ENCODE results near the gene NCOA1.
"Not testable (repeated sequence)": the region's sequence is repeated elsewhere in the genome, so short reads cannot be mapped to it uniquely, and the experiment has no call there.

Gene NCOA1

DNA sequence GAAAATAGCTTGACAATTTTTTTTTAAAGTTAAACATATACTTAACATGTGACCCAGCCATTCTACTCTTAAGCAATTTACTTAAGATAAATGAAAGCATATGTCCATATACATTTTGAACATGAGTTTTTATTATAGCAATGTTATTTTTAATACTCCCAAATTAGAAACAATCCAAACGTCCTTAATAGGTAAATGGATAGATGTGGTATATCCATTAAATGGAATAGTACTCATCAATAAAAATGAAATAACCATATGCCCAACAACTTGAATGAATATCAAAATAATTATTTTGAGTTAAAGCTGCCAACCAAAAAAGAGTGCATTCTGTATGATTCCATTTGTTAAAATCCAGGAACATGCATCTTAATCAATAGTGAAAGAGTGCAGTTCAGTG, 29.1 kb downstream of the NCOA1 start:
- TF ChIP-seq, protein P1, sequence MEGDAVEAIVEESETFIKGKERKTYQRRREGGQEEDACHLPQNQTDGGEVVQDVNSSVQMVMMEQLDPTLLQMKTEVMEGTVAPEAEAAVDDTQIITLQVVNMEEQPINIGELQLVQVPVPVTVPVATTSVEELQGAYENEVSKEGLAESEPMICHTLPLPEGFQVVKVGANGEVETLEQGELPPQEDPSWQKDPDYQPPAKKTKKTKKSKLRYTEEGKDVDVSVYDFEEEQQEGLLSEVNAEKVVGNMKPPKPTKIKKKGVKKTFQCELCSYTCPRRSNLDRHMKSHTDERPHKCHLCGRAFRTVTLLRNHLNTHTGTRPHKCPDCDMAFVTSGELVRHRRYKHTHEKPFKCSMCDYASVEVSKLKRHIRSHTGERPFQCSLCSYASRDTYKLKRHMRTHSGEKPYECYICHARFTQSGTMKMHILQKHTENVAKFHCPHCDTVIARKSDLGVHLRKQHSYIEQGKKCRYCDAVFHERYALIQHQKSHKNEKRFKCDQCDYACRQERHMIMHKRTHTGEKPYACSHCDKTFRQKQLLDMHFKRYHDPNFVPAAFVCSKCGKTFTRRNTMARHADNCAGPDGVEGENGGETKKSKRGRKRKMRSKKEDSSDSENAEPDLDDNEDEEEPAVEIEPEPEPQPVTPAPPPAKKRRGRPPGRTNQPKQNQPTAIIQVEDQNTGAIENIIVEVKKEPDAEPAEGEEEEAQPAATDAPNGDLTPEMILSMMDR (conservative IDR thresholded peaks at IDR 0.05; ENCODE audit: low read depth, low read length) = no peak
- H3K4me3 ChIP-seq (ENCODE audit: low read depth, low read length) = no peak overlapping the region

DNA sequence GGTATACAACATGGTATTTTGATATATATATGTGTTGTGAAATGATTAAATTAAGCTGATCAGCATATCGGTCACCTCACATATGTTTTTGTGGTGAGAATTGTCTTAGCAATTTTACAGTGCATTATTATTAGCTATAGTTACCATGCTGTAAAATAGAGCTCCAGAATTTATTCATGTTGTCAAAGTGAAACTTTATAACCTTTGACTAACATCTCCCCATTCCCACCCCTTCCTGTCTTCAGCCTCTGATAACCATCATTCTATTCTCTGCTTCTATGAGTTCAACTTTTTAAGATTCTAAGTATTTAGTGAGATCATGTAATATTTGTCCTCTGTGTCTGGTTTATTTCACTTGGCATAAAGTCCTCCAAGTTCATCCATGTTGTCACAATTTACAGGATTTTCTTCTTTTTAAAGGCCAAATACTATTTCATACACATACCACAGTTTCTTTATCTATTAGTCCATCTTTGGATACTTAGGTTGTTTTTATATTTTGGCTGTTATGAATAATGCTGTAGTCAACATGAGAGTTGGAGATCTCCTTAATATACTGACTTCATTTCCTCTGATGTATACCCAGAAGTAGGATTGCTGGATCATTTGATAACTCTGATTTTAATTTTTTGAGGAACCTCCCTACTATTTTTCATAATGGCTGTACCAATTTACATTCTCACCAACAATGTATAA, 30.3 kb downstream of the NCOA1 start:
- H3K4me3 ChIP-seq (ENCODE audit: low read depth, low read length) = no peak overlapping the region
- no peak for DNase-seq (ENCODE audit: low read depth)
- TF ChIP-seq, protein P1 (conservative IDR thresholded peaks at IDR 0.05; ENCODE audit: low read depth, low read length) = no peak

More for the DNA sequence above, 29.1 kb downstream of the NCOA1 start:
- DNase-seq (ENCODE audit: low read depth) = no peak

DNA sequence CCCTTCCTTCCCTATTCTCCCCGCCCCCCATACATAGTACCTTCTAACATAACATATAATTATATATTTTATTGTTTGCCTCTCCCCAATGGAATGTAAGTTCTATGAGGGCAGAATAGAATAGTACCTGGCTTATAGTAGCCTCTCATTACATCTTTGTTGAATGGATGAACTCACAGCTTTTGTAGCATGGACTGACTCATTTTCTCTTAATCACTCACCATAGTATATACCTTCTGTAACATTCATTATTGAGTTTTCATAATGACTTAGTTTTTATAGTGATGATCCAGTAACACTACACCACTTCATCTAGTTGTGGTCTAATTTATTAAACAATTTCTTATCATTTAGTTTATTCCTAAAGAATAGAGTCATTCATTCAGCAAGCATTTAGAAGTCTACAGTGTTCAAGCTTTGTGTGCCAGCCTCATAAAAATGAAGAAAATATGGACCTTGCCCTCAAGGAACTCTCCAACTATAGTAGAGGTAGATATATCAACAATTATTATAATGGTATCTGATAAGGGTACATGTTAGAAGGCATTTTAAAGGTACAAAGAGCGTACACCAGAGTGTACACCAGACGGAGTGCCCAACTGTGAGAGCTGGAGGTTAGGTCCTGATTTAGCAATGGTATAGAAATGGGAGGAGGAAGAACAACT, 31.1 kb downstream of the NCOA1 start:
- TF ChIP-seq, protein P1 (conservative IDR thresholded peaks at IDR 0.05; ENCODE audit: low read depth, low read length) = no peak
- no peak overlapping the region for H3K4me3 ChIP-seq (ENCODE audit: low read depth, low read length)
- no peak for DNase-seq (ENCODE audit: low read depth)

DNA sequence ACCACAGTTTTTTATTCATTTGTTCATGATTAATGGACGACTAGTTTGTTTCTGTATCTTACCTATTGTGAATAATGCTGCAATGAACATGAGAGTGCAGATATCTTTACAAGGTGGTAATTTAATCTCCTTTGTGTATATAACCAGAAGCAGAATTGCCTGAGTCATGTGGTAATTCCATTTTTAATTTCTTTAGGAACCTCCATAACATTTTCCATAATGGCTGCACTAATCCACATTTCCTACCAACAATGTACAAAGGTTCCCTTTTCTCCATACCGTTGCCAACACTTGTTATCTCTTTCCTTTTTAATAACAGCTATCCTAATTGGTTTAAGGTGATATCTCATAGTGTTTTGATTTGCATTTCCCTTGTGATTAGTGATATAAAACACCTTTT, 36.5 kb downstream of the NCOA1 start:
- no peak for DNase-seq (ENCODE audit: low read depth)
- TF ChIP-seq, protein P1 (conservative IDR thresholded peaks at IDR 0.05; ENCODE audit: low read depth, low read length) = no peak
- H3K4me3 ChIP-seq (ENCODE audit: low read depth, low read length) = no peak overlapping the region

DNA sequence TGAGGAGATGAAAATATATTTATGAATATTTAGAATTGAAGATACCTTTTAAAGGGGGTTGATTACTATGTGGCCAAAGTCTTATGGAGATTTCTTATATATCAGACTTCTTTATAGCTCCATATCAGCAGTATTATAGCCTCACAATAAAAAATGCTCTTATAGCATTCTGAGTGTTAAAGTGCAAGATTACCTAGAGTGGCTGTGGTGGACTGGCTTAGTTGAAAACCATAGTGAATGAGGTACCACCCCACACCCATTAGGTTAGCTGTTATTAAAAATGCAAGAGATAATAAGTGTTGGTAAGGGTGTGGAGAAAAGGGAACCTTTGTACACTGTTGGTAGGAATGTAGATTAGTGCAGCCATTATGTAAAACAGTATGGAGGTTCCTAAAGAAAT, 39.7 kb downstream of the NCOA1 start:
- H3K4me3 ChIP-seq (ENCODE audit: low read depth, low read length) = no peak overlapping the region
- no peak for DNase-seq (ENCODE audit: low read depth)
- TF ChIP-seq, protein P1 (conservative IDR thresholded peaks at IDR 0.05; ENCODE audit: low read depth, low read length) = no peak

DNA sequence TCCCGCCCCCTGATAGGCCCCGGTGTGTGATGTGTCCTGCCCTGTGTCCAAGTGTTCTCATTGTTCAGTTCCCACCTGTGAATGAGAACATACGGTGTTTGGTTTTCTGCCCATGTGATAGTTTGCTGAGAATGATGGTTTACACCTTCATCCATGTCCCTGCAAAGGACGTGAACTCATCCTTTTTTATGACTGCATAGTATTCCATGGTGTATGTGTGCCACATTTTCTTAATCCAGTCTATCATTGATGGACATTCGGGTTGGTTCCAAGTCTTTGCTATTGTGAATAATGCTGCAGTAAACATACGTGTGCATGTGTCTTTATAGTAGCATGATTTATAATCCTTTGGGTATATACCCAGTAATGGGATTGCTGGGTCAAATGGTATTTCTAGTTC, 40.6 kb downstream of the NCOA1 start:
- DNase-seq (ENCODE audit: low read depth); H3K4me3 ChIP-seq (ENCODE audit: low read depth, low read length): not testable (repeated sequence)

DNA sequence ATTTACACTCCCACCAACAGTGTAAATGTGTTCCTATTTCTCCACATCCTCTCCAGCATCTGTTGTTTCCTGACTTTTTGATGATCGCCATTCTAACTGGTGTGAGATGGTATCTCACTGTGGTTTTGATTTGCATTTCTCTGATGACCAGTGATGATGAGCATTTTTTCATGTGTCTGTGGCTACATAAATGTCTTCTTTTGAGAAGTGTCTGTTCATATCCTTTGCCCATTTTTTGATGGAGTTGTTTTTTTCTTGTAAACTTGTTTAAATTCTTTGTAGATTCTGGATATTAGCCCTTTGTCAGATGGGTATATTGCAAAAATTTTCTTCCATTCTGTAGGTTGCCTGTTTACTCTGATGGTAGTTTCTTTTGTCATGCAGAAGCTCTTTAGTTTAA, 41.0 kb downstream of the NCOA1 start:
- H3K4me3 ChIP-seq (ENCODE audit: low read depth, low read length); DNase-seq (ENCODE audit: low read depth): not testable (repeated sequence)

DNA sequence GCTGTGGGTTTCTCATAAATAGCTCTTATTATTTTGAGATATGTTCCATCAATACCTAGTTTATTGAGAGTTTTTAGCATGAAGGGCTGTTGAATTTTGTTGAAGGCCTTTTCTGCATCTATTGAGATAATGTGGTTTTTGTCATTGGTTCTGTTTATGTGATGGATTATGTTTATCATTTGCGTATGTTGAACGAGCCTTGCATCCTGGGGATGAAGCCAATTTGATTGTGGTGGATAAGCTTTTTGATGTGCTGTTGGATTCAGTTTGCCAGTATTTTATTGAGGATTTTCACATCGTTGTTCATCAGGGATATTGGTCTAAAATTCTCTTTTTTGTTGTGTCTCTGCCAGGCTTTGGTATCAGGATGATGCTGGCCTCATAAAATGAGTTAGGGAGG, 42.5 kb downstream of the NCOA1 start:
- H3K4me3 ChIP-seq (ENCODE audit: low read depth, low read length); DNase-seq (ENCODE audit: low read depth): not testable (repeated sequence)
